GM20000 (cell line): Measurements from ENCODE around the gene ERVH48-1.
"Not testable (repeated sequence)": the region's sequence is repeated elsewhere in the genome, so short reads cannot be mapped to it uniquely, and the experiment has no call there.

Experiments
- DNase-seq: peaks from one replicate; pipeline ENCODE4 v3.0.0; 2012; ENCODE audit warnings: low spot score
- TF ChIP-seq, protein P1 (sequence below): IDR thresholded peaks from 2 replicates; pipeline ENCODE4 v1.5.1; 2012; ENCODE audit warnings: mild to moderate bottlenecking, control low read depth; ENCODE audit errors: extremely low read depth, missing control alignments

ERVH48-1 gene

DNA sequence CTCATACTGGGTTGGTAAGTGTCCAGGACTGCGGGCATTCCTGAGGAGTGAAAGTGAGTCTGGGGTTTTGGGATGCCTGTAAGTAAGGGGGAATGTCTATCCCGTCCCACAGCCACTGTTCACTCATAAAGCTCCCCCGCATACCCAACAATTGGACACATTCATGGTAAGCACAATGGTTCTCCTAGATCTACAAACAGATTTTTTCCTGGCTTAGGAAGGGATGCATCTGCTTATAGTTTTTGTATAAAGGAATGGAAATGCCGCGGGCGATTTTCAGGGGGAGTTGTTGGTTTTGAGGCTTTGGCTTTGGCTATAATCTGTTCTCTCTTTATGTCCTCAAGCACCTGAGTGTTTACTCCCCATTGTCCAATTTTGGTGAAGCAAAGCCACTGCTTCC, 7.1 kb downstream of the ERVH48-1 start:
- no peak for DNase-seq
- TF ChIP-seq, protein P1, sequence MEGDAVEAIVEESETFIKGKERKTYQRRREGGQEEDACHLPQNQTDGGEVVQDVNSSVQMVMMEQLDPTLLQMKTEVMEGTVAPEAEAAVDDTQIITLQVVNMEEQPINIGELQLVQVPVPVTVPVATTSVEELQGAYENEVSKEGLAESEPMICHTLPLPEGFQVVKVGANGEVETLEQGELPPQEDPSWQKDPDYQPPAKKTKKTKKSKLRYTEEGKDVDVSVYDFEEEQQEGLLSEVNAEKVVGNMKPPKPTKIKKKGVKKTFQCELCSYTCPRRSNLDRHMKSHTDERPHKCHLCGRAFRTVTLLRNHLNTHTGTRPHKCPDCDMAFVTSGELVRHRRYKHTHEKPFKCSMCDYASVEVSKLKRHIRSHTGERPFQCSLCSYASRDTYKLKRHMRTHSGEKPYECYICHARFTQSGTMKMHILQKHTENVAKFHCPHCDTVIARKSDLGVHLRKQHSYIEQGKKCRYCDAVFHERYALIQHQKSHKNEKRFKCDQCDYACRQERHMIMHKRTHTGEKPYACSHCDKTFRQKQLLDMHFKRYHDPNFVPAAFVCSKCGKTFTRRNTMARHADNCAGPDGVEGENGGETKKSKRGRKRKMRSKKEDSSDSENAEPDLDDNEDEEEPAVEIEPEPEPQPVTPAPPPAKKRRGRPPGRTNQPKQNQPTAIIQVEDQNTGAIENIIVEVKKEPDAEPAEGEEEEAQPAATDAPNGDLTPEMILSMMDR, result no peak

GRCh38 chr21:42913476-42913875, 12.0 kb downstream of the ERVH48-1 start:
- no peak for DNase-seq
- TF ChIP-seq, protein P1, result no peak

GRCh38 chr21:42911920-42912319, 13.5 kb downstream of the ERVH48-1 start:
- not testable (repeated sequence) for DNase-seq

DNA sequence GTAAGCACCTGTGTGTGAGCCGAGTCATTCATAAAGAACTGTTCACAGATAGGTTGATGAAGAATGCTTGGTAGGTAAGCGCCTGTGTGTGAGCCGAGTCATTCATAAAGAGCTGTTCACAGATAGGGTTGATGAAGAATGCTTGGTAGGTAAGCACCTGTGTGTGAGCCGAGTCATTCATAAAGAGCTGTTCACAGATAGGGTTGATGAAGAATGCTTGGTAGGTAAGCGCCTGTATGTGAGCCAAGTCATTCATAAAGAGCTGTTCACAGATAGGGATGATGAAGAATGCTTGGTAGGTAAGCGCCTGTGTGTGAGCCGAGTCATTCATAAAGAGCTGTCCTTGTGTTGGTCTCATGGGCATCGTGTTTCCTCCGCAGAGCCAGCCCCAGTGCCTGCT, 16.9 kb downstream of the ERVH48-1 start:
- DNase-seq, result not testable (repeated sequence)

- DNase-seq, result no peak
- TF ChIP-seq, protein P1, result no peak
Observed at GRCh38 chr21:42906233-42906632, 19.2 kb downstream of the ERVH48-1 start.

DNA sequence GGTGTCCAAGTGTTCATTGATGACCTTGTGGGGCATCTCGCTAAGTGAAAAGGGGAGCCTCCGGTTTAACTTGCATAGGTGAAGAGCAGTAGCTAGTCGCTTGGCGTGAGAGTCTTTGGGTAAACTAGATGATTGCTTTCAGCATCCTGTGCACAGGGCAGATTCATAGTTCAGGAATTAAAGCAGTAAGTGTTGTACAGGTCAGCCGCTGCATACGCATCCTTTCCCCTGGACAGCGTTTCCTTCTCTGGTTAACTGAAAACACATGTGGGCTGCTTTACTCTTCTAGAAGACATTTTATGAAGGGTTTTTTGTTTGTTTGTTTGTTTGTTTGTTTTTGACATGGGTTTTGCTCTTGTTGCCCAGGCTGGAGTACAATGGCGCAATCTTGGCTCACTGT, 20.2 kb downstream of the ERVH48-1 start:
- TF ChIP-seq, protein P1, result no peak
- no peak for DNase-seq

DNA sequence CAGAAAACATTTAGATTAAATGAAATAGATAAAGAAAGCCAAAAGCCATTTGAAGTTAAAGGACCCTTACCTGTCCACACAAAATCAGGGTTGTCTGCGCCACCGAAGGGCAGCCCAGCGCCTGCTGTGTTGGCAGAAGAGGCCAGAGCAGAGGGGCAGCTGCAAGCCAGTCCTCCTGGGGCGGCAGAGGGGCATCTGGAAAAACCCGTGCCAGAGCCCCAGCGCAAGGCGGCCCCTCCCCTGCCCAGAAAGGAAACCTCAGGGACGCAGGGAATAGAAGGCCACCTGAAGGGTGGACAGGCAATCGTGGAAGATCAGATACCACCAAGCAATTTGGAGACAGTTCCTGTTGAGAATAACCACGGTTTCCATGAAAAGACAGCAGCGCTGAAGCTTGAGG, 21.6 kb downstream of the ERVH48-1 start:
- TF ChIP-seq, protein P1, result no peak
- no peak for DNase-seq

GRCh38 chr21:42900446-42900845, 25.0 kb downstream of the ERVH48-1 start:
- no peak for DNase-seq
- TF ChIP-seq, protein P1, result no peak
